GM23338 (cell line): ENCODE data around the gene CYB5R3. TPM values are rescaled to one million over a fixed set of nuclear protein-coding genes. Genes with fewer than 3 reads are reported as not detected.

Source experiments
- ATAC-seq: fragments of 200-7000 bp; cut with Tn5 transposase; 3 replicates; pipeline ENCODE4 v1.9.1; 2020
- DNase-seq: peaks from one replicate; pipeline ENCODE4 v3.0.0-alpha.2; 2015; ENCODE audit warnings: low spot score
- H2AFZ ChIP-seq: fragments of 200-600 bp; sonication (generic); 2 replicates; pipeline ENCODE4 v1.8.0; 2016; ENCODE audit warnings: antibody characterized with exemption, mild to moderate bottlenecking, moderate library complexity
- H3F3A ChIP-seq: fragments of 200-600 bp; sonication (generic); replicated peaks from 2 replicates; pipeline ENCODE4 v1.8.0; 2017; ENCODE audit warnings: antibody characterized with exemption, mixed run types, low read depth
- H3K27ac ChIP-seq: fragments of 200-600 bp; sonication (generic); 2 replicates; pipeline ENCODE4 v1.6.1; 2016; ENCODE audit warnings: low read depth
- H3K27me3 ChIP-seq: fragments of 200-600 bp; sonication (generic); 2 replicates; pipeline ENCODE4 v1.8.0; 2016; ENCODE audit warnings: mild to moderate bottlenecking, mixed run types, moderate library complexity; ENCODE audit not compliant: insufficient read depth
- H3K36me3 ChIP-seq: fragments of 200-600 bp; sonication (generic); 2 replicates; pipeline ENCODE4 v1.8.0; 2016; ENCODE audit warnings: mild to moderate bottlenecking; ENCODE audit not compliant: insufficient read depth
- H3K4me1 ChIP-seq: fragments of 200-600 bp; sonication (generic); 2 replicates; pipeline ENCODE4 v1.8.0; 2016; ENCODE audit warnings: mild to moderate bottlenecking, moderate library complexity; ENCODE audit not compliant: insufficient read depth
- H3K4me2 ChIP-seq: fragments of 200-600 bp; sonication (generic); 2 replicates; pipeline ENCODE4 v1.7.1; 2017; ENCODE audit warnings: mixed run types
- H3K4me3 ChIP-seq: fragments of 200-600 bp; sonication (generic); 2 replicates; pipeline ENCODE4 v1.6.1; 2016; ENCODE audit warnings: mixed run types
- H3K79me2 ChIP-seq: fragments of 200-600 bp; sonication (generic); replicated peaks from 2 replicates; pipeline ENCODE4 v1.8.0; 2017; ENCODE audit warnings: mild to moderate bottlenecking; ENCODE audit not compliant: insufficient read depth
- H3K9me2 ChIP-seq: fragments of 200-600 bp; sonication (generic); 2 replicates; pipeline ENCODE4 v1.8.0; 2017; ENCODE audit not compliant: insufficient read depth
- H4K20me1 ChIP-seq: fragments of 200-600 bp; sonication (generic); replicated peaks from 2 replicates; pipeline ENCODE4 v1.8.0; 2017; ENCODE audit warnings: mild to moderate bottlenecking; ENCODE audit not compliant: insufficient read depth
- H3K27ac Mint-ChIP-seq: 2 replicates; pipeline ENCODE4 v1.8.0; 2020; ENCODE audit warnings: inconsistent platforms, mild to moderate bottlenecking, moderate library complexity, mixed read lengths
- H3K27me3 Mint-ChIP-seq: 3 replicates; pipeline ENCODE4 v1.8.0; 2022; ENCODE audit warnings: low read depth, mild to moderate bottlenecking, moderate library complexity, mixed read lengths, inconsistent platforms; ENCODE audit not compliant: insufficient read depth, poor library complexity
- H3K36me3 Mint-ChIP-seq: 3 replicates; pipeline ENCODE4 v1.8.0; 2021; ENCODE audit warnings: low read depth, mild to moderate bottlenecking, inconsistent platforms, moderate library complexity, mixed read lengths
- H3K4me1 Mint-ChIP-seq: 3 replicates; pipeline ENCODE4 v1.8.0; 2020; ENCODE audit warnings: mild to moderate bottlenecking, inconsistent platforms, mixed read lengths
- H3K4me3 Mint-ChIP-seq: 3 replicates; pipeline ENCODE4 v1.8.0; 2021; ENCODE audit warnings: moderate library complexity, mild to moderate bottlenecking, inconsistent platforms, mixed read lengths
- H3K9me3 Mint-ChIP-seq: 3 replicates; pipeline ENCODE4 v1.8.0; 2020; ENCODE audit warnings: moderate library complexity, mild to moderate bottlenecking, inconsistent platforms, mixed read lengths
- JUNB ChIP-seq: IDR thresholded peaks from one replicate; pipeline ENCODE4 v1.6.1; 2016; ENCODE audit warnings: antibody characterized with exemption; ENCODE audit not compliant: unreplicated experiment
- NANOG ChIP-seq: IDR thresholded peaks from 2 replicates; pipeline ENCODE4 v1.6.1; 2016; ENCODE audit warnings: antibody characterized with exemption, borderline replicate concordance
- POLR2AphosphoS5 ChIP-seq: IDR thresholded peaks from 2 replicates; pipeline ENCODE4 v1.6.1; 2016; ENCODE audit warnings: antibody characterized with exemption, low read depth
- STAT1 ChIP-seq: IDR thresholded peaks from one replicate; pipeline ENCODE4 v1.6.1; 2016; ENCODE audit warnings: antibody characterized with exemption; ENCODE audit not compliant: unreplicated experiment
- polyA plus RNA-seq: library from polyadenylated mRNA; unstranded; fragments of >200 nt; fragmentation: Nextera tagmentation; extraction: Ambion mirVana; gene quantifications from 2 replicates; pipeline ENCODE4 v1.2.1, GENCODE V29; 2016
- total RNA-seq: library from RNA; depleted of rRNA; stranded (reverse); fragments of >200 nt; shearing (Covaris generic); gene quantifications from 2 replicates; pipeline ENCODE4 v1.2.3, GENCODE V29; 2014
- TF ChIP-seq, protein P1 (sequence below): fragments of 250-450 bp; sonication (Bioruptor Pico); IDR thresholded peaks from 2 replicates; pipeline ENCODE4 v1.5.0; 2020; ENCODE audit warnings: mild to moderate bottlenecking, moderate library complexity
- TF ChIP-seq, protein P2 (sequence below): IDR thresholded peaks from 2 replicates; pipeline ENCODE4 v1.6.1; 2016; ENCODE audit warnings: antibody characterized with exemption
- TF ChIP-seq, protein P3 (sequence below): IDR thresholded peaks from one replicate; pipeline ENCODE4 v1.6.1; 2018; ENCODE audit warnings: antibody characterized with exemption; ENCODE audit not compliant: unreplicated experiment
- TF ChIP-seq, protein P4 (sequence below), 2 experiments: fragments of 200-600 bp in 1 of 2; sonication (generic) in 1 of 2; conservative IDR thresholded peaks; 2 replicates each; pipeline versions ENCODE4 v1.5.1 to v1.6.1; 2016 to 2017; ENCODE audit warnings: antibody characterized with exemption in 2 of 2, low read depth in 2 of 2, mild to moderate bottlenecking in 2 of 2, moderate library complexity in 1 of 2

The CYB5R3 gene
- total and polyA plus RNA-seq, 2 experiments from 2014 or later = 76.2 to 76.9 TPM

DNA sequence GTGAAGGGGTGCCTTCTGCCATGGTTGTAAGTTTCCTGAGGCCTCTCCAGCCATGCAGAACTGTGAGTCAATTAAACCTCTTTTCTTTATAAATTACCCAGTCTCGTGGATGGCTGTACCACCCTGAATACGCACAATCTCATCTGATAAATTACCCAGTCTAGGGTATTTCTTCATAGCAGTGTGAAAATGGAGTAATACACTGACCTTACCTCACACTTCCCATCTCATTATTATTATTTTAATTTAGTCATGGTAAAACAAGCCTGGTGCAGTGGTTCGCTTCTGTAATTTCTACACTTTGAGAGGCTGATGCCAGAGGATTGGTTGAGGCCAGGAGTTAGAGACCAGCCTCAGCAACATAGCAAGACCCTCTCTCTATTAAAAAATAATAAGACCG is 30.5 kb upstream of the CYB5R3 start:
- Mint-ChIP-seq H3K36me3 (peaks cover 5% of the 10 kb centered on the region; the same call in 2 of the 3 replicates), H3K27me3 (peaks cover 4% of the 10 kb centered on the region), H3K9me3 (peaks cover 20% of the 10 kb centered on the region), H3K27ac (no peak overlapping the region), H3K4me3 (no peak overlapping the region), H3K4me1 (no peaks in the 10 kb centered on the region)
- Histone ChIP-seq H3K4me2 (no peak overlapping the region), H3K9me2 (no peaks in the 10 kb centered on the region), H3K79me2 (no peaks in the 10 kb centered on the region), H3K27ac (no peak overlapping the region), H3K36me3 (no peaks in the 10 kb centered on the region), H2AFZ (no peak overlapping the region), H3F3A (no peaks in the 10 kb centered on the region), H3K4me1 (no peaks in the 10 kb centered on the region), H4K20me1 (no peaks in the 10 kb centered on the region), H3K4me3 (no peak overlapping the region), H3K27me3 (no peaks in the 10 kb centered on the region)
- TF ChIP-seq STAT1 (no peak), POLR2AphosphoS5 (no peak)
- TF ChIP-seq, protein P1, sequence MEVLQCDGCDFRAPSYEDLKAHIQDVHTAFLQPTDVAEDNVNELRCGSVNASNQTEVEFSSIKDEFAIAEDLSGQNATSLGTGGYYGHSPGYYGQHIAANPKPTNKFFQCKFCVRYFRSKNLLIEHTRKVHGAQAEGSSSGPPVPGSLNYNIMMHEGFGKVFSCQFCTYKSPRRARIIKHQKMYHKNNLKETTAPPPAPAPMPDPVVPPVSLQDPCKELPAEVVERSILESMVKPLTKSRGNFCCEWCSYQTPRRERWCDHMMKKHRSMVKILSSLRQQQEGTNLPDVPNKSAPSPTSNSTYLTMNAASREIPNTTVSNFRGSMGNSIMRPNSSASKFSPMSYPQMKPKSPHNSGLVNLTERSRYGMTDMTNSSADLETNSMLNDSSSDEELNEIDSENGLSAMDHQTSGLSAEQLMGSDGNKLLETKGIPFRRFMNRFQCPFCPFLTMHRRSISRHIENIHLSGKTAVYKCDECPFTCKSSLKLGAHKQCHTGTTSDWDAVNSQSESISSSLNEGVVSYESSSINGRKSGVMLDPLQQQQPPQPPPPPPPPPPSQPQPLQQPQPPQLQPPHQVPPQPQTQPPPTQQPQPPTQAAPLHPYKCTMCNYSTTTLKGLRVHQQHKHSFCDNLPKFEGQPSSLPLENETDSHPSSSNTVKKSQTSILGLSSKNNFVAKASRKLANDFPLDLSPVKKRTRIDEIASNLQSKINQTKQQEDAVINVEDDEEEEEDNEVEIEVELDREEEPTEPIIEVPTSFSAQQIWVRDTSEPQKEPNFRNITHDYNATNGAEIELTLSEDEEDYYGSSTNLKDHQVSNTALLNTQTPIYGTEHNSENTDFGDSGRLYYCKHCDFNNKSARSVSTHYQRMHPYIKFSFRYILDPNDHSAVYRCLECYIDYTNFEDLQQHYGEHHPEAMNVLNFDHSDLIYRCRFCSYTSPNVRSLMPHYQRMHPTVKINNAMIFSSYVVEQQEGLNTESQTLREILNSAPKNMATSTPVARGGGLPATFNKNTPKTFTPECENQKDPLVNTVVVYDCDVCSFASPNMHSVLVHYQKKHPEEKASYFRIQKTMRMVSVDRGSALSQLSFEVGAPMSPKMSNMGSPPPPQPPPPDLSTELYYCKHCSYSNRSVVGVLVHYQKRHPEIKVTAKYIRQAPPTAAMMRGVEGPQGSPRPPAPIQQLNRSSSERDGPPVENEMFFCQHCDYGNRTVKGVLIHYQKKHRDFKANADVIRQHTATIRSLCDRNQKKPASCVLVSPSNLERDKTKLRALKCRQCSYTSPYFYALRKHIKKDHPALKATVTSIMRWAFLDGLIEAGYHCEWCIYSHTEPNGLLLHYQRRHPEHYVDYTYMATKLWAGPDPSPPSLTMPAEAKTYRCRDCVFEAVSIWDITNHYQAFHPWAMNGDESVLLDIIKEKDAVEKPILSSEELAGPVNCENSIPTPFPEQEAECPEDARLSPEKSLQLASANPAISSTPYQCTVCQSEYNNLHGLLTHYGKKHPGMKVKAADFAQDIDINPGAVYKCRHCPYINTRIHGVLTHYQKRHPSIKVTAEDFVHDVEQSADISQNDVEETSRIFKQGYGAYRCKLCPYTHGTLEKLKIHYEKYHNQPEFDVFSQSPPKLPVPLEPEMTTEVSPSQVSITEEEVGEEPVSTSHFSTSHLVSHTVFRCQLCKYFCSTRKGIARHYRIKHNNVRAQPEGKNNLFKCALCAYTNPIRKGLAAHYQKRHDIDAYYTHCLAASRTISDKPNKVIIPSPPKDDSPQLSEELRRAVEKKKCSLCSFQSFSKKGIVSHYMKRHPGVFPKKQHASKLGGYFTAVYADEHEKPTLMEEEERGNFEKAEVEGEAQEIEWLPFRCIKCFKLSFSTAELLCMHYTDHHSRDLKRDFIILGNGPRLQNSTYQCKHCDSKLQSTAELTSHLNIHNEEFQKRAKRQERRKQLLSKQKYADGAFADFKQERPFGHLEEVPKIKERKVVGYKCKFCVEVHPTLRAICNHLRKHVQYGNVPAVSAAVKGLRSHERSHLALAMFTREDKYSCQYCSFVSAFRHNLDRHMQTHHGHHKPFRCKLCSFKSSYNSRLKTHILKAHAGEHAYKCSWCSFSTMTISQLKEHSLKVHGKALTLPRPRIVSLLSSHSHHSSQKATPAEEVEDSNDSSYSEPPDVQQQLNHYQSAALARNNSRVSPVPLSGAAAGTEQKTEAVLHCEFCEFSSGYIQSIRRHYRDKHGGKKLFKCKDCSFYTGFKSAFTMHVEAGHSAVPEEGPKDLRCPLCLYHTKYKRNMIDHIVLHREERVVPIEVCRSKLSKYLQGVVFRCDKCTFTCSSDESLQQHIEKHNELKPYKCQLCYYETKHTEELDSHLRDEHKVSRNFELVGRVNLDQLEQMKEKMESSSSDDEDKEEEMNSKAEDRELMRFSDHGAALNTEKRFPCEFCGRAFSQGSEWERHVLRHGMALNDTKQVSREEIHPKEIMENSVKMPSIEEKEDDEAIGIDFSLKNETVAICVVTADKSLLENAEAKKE (CRISPR knock-in tag) = no peak
- no peak for ATAC-seq
- no peak for DNase-seq

DNA sequence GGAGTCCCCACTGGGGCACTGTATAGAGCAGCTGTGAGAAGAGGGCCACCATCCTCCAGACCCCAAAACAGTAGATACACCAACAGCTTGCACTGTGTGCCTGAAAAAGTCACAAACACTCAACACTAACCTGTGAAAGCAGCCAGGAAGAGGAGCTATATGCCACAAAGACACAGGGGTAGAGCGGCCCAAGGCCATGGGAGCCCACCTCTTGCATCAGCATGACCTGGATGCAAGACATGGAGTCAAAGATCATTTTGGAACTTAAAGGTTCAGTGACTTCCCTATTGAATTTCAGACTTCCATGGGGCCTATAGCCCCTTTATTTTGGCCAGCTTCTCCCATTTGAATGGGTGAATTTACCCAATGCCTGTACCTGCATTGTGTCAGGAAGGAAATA is 29.7 kb upstream of the CYB5R3 start:
- no peak overlapping the region for H3K27ac Mint-ChIP-seq
- Histone ChIP-seq H3K4me2 (no peak overlapping the region), H3K27ac (no peak overlapping the region), H3K4me3 (no peak overlapping the region), H2AFZ (no peak overlapping the region), H3K4me1 (no peaks in the 10 kb centered on the region), H3K9me2 (no peaks in the 10 kb centered on the region), H3K27me3 (no peaks in the 10 kb centered on the region), H3F3A (no peaks in the 10 kb centered on the region), H3K36me3 (no peaks in the 10 kb centered on the region), H3K79me2 (no peaks in the 10 kb centered on the region), H4K20me1 (no peaks in the 10 kb centered on the region)
- H3K4me3 Mint-ChIP-seq = no peak overlapping the region
- peaks cover 20% of the 10 kb centered on the region for H3K9me3 Mint-ChIP-seq
- ATAC-seq (no peak), DNase-seq (no peak)
- peaks cover 5% of the 10 kb centered on the region; the same call in 2 of the 3 replicates for H3K36me3 Mint-ChIP-seq
- H3K27me3 Mint-ChIP-seq = peaks cover 6% of the 10 kb centered on the region
- H3K4me1 Mint-ChIP-seq = no peaks in the 10 kb centered on the region
- TF ChIP-seq, protein P2, sequence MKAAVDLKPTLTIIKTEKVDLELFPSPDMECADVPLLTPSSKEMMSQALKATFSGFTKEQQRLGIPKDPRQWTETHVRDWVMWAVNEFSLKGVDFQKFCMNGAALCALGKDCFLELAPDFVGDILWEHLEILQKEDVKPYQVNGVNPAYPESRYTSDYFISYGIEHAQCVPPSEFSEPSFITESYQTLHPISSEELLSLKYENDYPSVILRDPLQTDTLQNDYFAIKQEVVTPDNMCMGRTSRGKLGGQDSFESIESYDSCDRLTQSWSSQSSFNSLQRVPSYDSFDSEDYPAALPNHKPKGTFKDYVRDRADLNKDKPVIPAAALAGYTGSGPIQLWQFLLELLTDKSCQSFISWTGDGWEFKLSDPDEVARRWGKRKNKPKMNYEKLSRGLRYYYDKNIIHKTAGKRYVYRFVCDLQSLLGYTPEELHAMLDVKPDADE = no peak
- no peak for TF ChIP-seq STAT1
- TF ChIP-seq, protein P3, sequence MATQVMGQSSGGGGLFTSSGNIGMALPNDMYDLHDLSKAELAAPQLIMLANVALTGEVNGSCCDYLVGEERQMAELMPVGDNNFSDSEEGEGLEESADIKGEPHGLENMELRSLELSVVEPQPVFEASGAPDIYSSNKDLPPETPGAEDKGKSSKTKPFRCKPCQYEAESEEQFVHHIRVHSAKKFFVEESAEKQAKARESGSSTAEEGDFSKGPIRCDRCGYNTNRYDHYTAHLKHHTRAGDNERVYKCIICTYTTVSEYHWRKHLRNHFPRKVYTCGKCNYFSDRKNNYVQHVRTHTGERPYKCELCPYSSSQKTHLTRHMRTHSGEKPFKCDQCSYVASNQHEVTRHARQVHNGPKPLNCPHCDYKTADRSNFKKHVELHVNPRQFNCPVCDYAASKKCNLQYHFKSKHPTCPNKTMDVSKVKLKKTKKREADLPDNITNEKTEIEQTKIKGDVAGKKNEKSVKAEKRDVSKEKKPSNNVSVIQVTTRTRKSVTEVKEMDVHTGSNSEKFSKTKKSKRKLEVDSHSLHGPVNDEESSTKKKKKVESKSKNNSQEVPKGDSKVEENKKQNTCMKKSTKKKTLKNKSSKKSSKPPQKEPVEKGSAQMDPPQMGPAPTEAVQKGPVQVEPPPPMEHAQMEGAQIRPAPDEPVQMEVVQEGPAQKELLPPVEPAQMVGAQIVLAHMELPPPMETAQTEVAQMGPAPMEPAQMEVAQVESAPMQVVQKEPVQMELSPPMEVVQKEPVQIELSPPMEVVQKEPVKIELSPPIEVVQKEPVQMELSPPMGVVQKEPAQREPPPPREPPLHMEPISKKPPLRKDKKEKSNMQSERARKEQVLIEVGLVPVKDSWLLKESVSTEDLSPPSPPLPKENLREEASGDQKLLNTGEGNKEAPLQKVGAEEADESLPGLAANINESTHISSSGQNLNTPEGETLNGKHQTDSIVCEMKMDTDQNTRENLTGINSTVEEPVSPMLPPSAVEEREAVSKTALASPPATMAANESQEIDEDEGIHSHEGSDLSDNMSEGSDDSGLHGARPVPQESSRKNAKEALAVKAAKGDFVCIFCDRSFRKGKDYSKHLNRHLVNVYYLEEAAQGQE = no peak
- no peak for TF ChIP-seq POLR2AphosphoS5
- TF ChIP-seq NANOG = no peak
- TF ChIP-seq, protein P4, sequence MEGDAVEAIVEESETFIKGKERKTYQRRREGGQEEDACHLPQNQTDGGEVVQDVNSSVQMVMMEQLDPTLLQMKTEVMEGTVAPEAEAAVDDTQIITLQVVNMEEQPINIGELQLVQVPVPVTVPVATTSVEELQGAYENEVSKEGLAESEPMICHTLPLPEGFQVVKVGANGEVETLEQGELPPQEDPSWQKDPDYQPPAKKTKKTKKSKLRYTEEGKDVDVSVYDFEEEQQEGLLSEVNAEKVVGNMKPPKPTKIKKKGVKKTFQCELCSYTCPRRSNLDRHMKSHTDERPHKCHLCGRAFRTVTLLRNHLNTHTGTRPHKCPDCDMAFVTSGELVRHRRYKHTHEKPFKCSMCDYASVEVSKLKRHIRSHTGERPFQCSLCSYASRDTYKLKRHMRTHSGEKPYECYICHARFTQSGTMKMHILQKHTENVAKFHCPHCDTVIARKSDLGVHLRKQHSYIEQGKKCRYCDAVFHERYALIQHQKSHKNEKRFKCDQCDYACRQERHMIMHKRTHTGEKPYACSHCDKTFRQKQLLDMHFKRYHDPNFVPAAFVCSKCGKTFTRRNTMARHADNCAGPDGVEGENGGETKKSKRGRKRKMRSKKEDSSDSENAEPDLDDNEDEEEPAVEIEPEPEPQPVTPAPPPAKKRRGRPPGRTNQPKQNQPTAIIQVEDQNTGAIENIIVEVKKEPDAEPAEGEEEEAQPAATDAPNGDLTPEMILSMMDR (conservative IDR thresholded peaks at IDR 0.05; ENCODE audit: low read depth in 2 of 2) = no peak
- no peak for TF ChIP-seq JUNB
